HepG2 (cell line): ENCODE results near the gene TBCB. TPM values are rescaled to one million over a fixed set of nuclear protein-coding genes. Genes with fewer than 3 reads are reported as not detected.

Source experiments
- ATAC-seq: fragments of 200-7000 bp; cut with Tn5 transposase; 3 replicates; pipeline ENCODE4 v1.9.1; 2020; ENCODE audit warnings: mild to moderate bottlenecking, moderate library complexity
- BruUV-seq: library from RNA; stranded (reverse); fragments of 400-500 nt; replicated peaks from 2 replicates; lab custom pipeline; 2021; lab: Mats Ljungman, UMichigan
- CTCF ChIA-PET: fragments of 300-600 bp; formaldehyde crosslinking; extraction: SDS; loops from one replicate; lab custom pipeline; 2021; ENCODE audit warnings: low total read pairs, inconsistent platforms, low intra/inter-chr PET ratio; lab: Yijun Ruan, JAX
- POLR2A ChIA-PET: fragments of 350-600 bp; sonication (Branson Sonifier 250); formaldehyde crosslinking; loops from one replicate; lab custom pipeline; 2020; ENCODE audit warnings: antibody characterized with exemption, inconsistent platforms; lab: Yijun Ruan, JAX
- DNase-seq: peaks from one replicate; pipeline ENCODE4 v3.0.0-alpha.2; 2015; ENCODE audit warnings: low spot score
- FAIRE-seq: peaks from 3 replicates; lab custom pipeline; 2011; peaks lifted over from hg19 to GRCh38; lab: Jason Lieb, UNC
- H2AFZ ChIP-seq: one replicate; pipeline ENCODE4 v1.6.1; 2011; ENCODE audit warnings: low read length, inconsistent platforms
- H3K27ac ChIP-seq: fragments of 300-600 bp; 3 replicates; pipeline ENCODE4 v1.8.0; 2011; ENCODE audit warnings: mixed run types, mild to moderate bottlenecking, mixed read lengths, low read length, inconsistent platforms; ENCODE audit not compliant: insufficient read depth; ENCODE audit errors: extremely low read length
- H3K27me3 ChIP-seq, 2 experiments: fragments of 200-600 bp in 1 of 2; 2 replicates in 1 of 2; 3 replicates in 1 of 2; pipeline versions ENCODE4 v1.6.0 to v1.8.0; 2011; ENCODE audit warnings: low read length in 2 of 2, mild to moderate bottlenecking in 2 of 2, moderate library complexity in 2 of 2, inconsistent platforms in 1 of 2; ENCODE audit not compliant: insufficient read depth in 2 of 2, control insufficient read depth in 1 of 2
- H3K36me3 ChIP-seq, 2 experiments: fragments of 200-600 bp in 1 of 2; replicated peaks in 1 of 2; 2 replicates in 1 of 2; 3 replicates in 1 of 2; pipeline versions ENCODE4 v1.5.1 to v1.8.0; 2011; ENCODE audit warnings: low read length in 2 of 2, inconsistent platforms in 1 of 2; ENCODE audit not compliant: insufficient read depth in 2 of 2, control insufficient read depth in 1 of 2
- H3K4me1 ChIP-seq: 2 replicates; pipeline ENCODE4 v1.5.1; 2012; ENCODE audit warnings: low read length, inconsistent platforms; ENCODE audit not compliant: insufficient read depth
- H3K4me2 ChIP-seq: 2 replicates; pipeline ENCODE4 v1.6.0; 2011; ENCODE audit warnings: low read depth, low read length, inconsistent platforms
- H3K4me3 ChIP-seq, 3 experiments: fragments of 200-600 bp in 1 of 3; sonication (generic), shearing (Covaris generic) in 1 of 3; replicated peaks in 1 of 3; 2 replicates each; pipeline ENCODE4 v1.5.1; 2011 to 2016; ENCODE audit warnings: low read length in 3 of 3, inconsistent platforms in 2 of 3, low read depth in 2 of 3, mild to moderate bottlenecking in 2 of 3, control low read depth in 1 of 3, mixed read lengths in 1 of 3; ENCODE audit not compliant: insufficient read depth in 1 of 3
- H3K79me2 ChIP-seq: one replicate; pipeline ENCODE4 v1.6.1; 2011; ENCODE audit warnings: low read length, inconsistent platforms; ENCODE audit not compliant: insufficient read depth
- H3K9ac ChIP-seq: 2 replicates; pipeline ENCODE4 v1.6.0; 2011; ENCODE audit warnings: mild to moderate bottlenecking, low read depth, low read length, inconsistent platforms; ENCODE audit not compliant: insufficient read depth
- H3K9me3 ChIP-seq: 2 replicates; pipeline ENCODE4 v1.5.1; 2012; ENCODE audit warnings: mild to moderate bottlenecking, low read length
- H4K20me1 ChIP-seq: 2 replicates; pipeline ENCODE4 v1.6.0; 2011; ENCODE audit warnings: inconsistent platforms, mild to moderate bottlenecking, low read length, moderate library complexity; ENCODE audit not compliant: insufficient read depth
- KDM3A ChIP-seq: IDR thresholded peaks from 2 replicates; pipeline ENCODE4 v1.6.1; 2018; ENCODE audit warnings: low read depth, missing compliant biosample characterization
- MXI1 ChIP-seq: IDR thresholded peaks from 3 replicates; pipeline ENCODE4 v1.6.1; 2012; ENCODE audit warnings: low read depth, low read length, inconsistent platforms, borderline replicate concordance
- POLR2A ChIP-seq, 2 experiments: IDR thresholded peaks; 2 replicates each; pipeline ENCODE4 v1.6.1; 2011; ENCODE audit warnings: low read depth in 2 of 2, low read length in 2 of 2, mild to moderate bottlenecking in 1 of 2, moderate library complexity in 1 of 2; ENCODE audit not compliant: insufficient read depth in 1 of 2
- RFX5 ChIP-seq: IDR thresholded peaks from 2 replicates; pipeline ENCODE4 v1.6.1; 2011; ENCODE audit warnings: low read depth, low read length, improper control_type of control experiment
- SIN3B ChIP-seq: fragments of 150-350 bp; IDR thresholded peaks from 2 replicates; pipeline ENCODE4 v1.6.1; 2014; ENCODE audit warnings: low read length
- SUZ12 ChIP-seq: fragments of 150-350 bp; IDR thresholded peaks from 2 replicates; pipeline ENCODE4 v1.6.1; 2014; ENCODE audit warnings: low read depth, low read length
- THAP9 ChIP-seq: sonication (generic); formaldehyde crosslinking; IDR thresholded peaks from 2 replicates; pipeline ENCODE4; 2020; ENCODE audit warnings: missing genetic modification reagents, mild to moderate bottlenecking, borderline replicate concordance
- ZNF138 ChIP-seq: sonication (generic); formaldehyde crosslinking; IDR thresholded peaks from 2 replicates; pipeline ENCODE4 v1.5.0; 2020; ENCODE audit warnings: mild to moderate bottlenecking, low read depth, missing genetic modification reagents
- ZNF30 ChIP-seq: sonication (generic); formaldehyde crosslinking; IDR thresholded peaks from 2 replicates; pipeline ENCODE4 v1.5.0; 2020; ENCODE audit warnings: mild to moderate bottlenecking, missing genetic modification reagents
- ZNF615 ChIP-seq: sonication (generic); formaldehyde crosslinking; IDR thresholded peaks from 2 replicates; pipeline ENCODE4 v1.5.0; 2020; ENCODE audit warnings: mild to moderate bottlenecking, missing genetic modification reagents, borderline replicate concordance
- ZNF660 ChIP-seq: sonication (generic); formaldehyde crosslinking; IDR thresholded peaks from 2 replicates; pipeline ENCODE4 v1.5.1; 2020; ENCODE audit warnings: mild to moderate bottlenecking, low read depth, missing genetic modification reagents, borderline replicate concordance
- WGBS: methylation state at CpG from one replicate; pipeline ENCODE4 v1.1.6; 2017; ENCODE audit warnings: low lambda C conversion rate; 5-methylcytosine and 5-hydroxymethylcytosine counted together
- in situ Hi-C: cut with HindIII; loops from 2 replicates; pipeline ENCODE4 v1.10.0; 2017; ENCODE audit warnings: low pct_unique_long_range_greater_than_20kb; ENCODE audit not compliant: extremely low pct_ligation_motif_present
- intact Hi-C: fragments of 100-400 bp; cut with micrococcal nuclease; formaldehyde crosslinking; loops from one replicate; pipeline ENCODE4 v1.10.0; 2022; ENCODE audit not compliant: unreplicated experiment
- polyA plus RNA-seq, 8 experiments: library from polyadenylated mRNA; depleted of rRNA in 3 of 8; stranded (reverse) in 7 of 8; unstranded in 1 of 8; fragments of >200 nt; fragmentation: Illumina TruSeq in 4 of 8; extraction: Trizol in 4 of 8; gene quantifications; 2 replicates each; pipeline versions ENCODE4 v1.2.1 to v1.2.3, GENCODE V29; 2011 to 2016; ENCODE audit warnings: low read depth in 4 of 8, missing spikeins in 1 of 8, mixed read lengths in 1 of 8; ENCODE audit not compliant: insufficient read depth in 1 of 8
- total RNA-seq, 5 experiments: library from RNA; depleted of rRNA; stranded (reverse); fragments of >200 nt; fragmentation: Illumina TruSeq; extraction: Trizol; gene quantifications; 2 replicates each; pipeline ENCODE4 v1.2.3, GENCODE V29; 2016; ENCODE audit warnings: low read depth in 1 of 5
- TF ChIP-seq, protein P1 (sequence below): sonication (generic); formaldehyde crosslinking; IDR thresholded peaks from 2 replicates; pipeline ENCODE4 v1.4.0; 2020; ENCODE audit warnings: missing genetic modification reagents

Gene TBCB
- total and polyA plus RNA-seq, 2 of the 13 experiments (the other 11 are each of a cell fraction or from before 2014, with no cell fraction given) = 271 to 276 TPM

DNA sequence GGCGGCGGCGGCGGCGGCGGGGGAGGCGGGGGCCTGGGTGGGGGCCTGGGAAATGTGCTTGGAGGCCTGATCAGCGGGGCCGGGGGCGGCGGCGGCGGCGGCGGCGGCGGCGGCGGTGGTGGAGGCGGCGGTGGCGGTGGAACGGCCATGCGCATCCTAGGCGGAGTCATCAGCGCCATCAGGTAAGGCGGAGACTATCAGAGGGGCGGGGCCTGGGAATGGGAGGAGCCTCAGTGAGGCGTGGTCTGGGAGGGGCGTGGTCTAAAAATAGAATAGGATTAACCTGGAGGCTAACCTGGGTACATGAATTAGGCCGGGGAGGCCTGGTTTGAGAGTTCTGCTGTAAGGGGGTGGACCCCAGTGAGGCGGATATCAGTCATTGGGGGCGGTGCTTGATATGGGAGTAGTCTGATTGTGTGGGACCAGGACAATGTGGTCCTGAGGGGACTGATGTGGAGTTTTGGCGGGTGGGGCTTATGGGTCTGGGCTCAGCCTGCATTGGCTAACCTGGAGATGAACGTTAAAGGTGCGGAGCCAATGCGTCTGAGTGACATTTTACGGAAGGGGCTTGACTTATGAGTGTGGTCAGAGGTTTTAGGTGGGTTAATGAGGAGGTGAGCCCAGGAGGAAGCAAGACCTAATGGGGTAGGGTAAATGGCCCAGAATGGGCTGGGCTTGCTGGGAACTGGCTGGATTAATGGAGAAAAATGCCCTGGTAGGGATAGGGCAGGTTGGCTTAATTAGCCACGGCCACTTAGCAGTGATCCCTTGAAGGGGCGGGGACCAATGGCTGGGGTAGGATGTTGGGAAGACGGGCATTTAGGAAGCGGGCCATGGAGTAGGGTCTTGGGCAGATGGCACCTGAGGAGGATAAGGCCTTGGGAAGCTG, 26.0 kb downstream of the TBCB start (continued):
- 0 out of 2 replicates have a peak, but pooled peaks have one; percentile 17 for TF ChIP-seq THAP9
- TF ChIP-seq SUZ12 = no peak
- peak; percentile 53; the same call in 1 of the 3 replicates for TF ChIP-seq MXI1
- peak in 1 of 2 experiments; percentile 25; a peak in 1 of 4 replicates for TF ChIP-seq POLR2A (IDR thresholded peaks at IDR 0.05; ENCODE audit: insufficient read depth in 1 of 2, low read depth in 2 of 2, low read length in 2 of 2)
- TF ChIP-seq SIN3B = no peak

GRCh38 chr19:36142046-36142445, 26.8 kb downstream of the TBCB start:
- CTCF ChIA-PET = no interaction called here
- H3K9ac ChIP-seq = no peak overlapping the region
- intact Hi-C loops = no loop called here
- peaks cover 16% of the 10 kb centered on the region for H3K79me2 ChIP-seq
- no peaks in the 10 kb centered on the region; a peak in 1 of 5 replicates for H3K27me3 ChIP-seq
- no peak overlapping the region for H2AFZ ChIP-seq
- no peak for DNase-seq
- WGBS = 98% methylated on average over 14 of the region's 14 CpGs
- no peak for ATAC-seq
- BruUV-seq = no TSS peak
- H3K4me2 ChIP-seq = 0 out of 2 replicates have a peak overlapping the region, but pooled peaks have one; percentile 69
- in situ Hi-C loops = no loop called here
- H4K20me1 ChIP-seq = peaks cover 8% of the 10 kb centered on the region
- no peak overlapping the region; a peak in 1 of 6 replicates for H3K4me3 ChIP-seq
- TF ChIP-seq ZNF138 (CRISPR knock-in tag) (no peak), ZNF30 (CRISPR knock-in tag) (no peak), ZNF615 (CRISPR knock-in tag) (no peak), RFX5 (no peak), ZNF660 (no peak), KDM3A (CRISPR knock-in tag) (no peak)
- TF ChIP-seq, protein P1, sequence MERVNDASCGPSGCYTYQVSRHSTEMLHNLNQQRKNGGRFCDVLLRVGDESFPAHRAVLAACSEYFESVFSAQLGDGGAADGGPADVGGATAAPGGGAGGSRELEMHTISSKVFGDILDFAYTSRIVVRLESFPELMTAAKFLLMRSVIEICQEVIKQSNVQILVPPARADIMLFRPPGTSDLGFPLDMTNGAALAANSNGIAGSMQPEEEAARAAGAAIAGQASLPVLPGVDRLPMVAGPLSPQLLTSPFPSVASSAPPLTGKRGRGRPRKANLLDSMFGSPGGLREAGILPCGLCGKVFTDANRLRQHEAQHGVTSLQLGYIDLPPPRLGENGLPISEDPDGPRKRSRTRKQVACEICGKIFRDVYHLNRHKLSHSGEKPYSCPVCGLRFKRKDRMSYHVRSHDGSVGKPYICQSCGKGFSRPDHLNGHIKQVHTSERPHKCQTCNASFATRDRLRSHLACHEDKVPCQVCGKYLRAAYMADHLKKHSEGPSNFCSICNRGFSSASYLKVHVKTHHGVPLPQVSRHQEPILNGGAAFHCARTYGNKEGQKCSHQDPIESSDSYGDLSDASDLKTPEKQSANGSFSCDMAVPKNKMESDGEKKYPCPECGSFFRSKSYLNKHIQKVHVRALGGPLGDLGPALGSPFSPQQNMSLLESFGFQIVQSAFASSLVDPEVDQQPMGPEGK = no peak
- POLR2A ChIA-PET = no interaction called here
- peaks cover 21 to 33% of the 10 kb centered on the region in 2 experiments for H3K36me3 ChIP-seq
- no peak for FAIRE-seq
- peaks cover 11% of the 10 kb centered on the region for H3K4me1 ChIP-seq
- H3K27ac ChIP-seq = no peak overlapping the region
- H3K9me3 ChIP-seq = no peaks in the 10 kb centered on the region
